Hematopoietic multipotent progenitor cell treated with erythropoietin and hydrocortisone succinate and interleukin-3 and kit ligand, for 17 days (in vitro differentiated cells): ENCODE results near the gene CAPN10.

Experiments used
- DNase-seq: peaks from one replicate; pipeline ENCODE4 v3.0.0-alpha.2; 2015; ENCODE audit warnings: low spot score

The CAPN10 gene

GRCh38 chr2:240638512-240639160, 52.1 kb downstream of the CAPN10 start:
- DNase-seq, result no peak

GRCh38 chr2:240639566-240639965, 53.0 kb downstream of the CAPN10 start:
- DNase-seq, result no peak

GRCh38 chr2:240640939-240641338, 54.4 kb downstream of the CAPN10 start:
- DNase-seq, result no peak

- no peak for DNase-seq
Observed at GRCh38 chr2:240642061-240642805, 55.7 kb downstream of the CAPN10 start.

GRCh38 chr2:240642806-240643092, 56.2 kb downstream of the CAPN10 start:
- DNase-seq, result no peak

GRCh38 chr2:240643093-240643810, 56.7 kb downstream of the CAPN10 start:
- DNase-seq, result no peak

GRCh38 chr2:240643811-240644150, 57.2 kb downstream of the CAPN10 start:
- DNase-seq, result no peak

GRCh38 chr2:240644171-240644651, 57.7 kb downstream of the CAPN10 start:
- no peak for DNase-seq

- no peak for DNase-seq
Observed at GRCh38 chr2:240644859-240645301, 58.3 kb downstream of the CAPN10 start.

- no peak for DNase-seq
Observed at GRCh38 chr2:240645346-240645745, 58.8 kb downstream of the CAPN10 start.

GRCh38 chr2:240645801-240646175, 59.3 kb downstream of the CAPN10 start:
- no peak for DNase-seq

GRCh38 chr2:240646176-240646899, 59.8 kb downstream of the CAPN10 start:
- no peak for DNase-seq

GRCh38 chr2:240646900-240647502, 60.5 kb downstream of the CAPN10 start:
- DNase-seq, result no peak

GRCh38 chr2:240647503-240648154, 61.1 kb downstream of the CAPN10 start:
- DNase-seq, result no peak

- DNase-seq, result no peak
Observed at GRCh38 chr2:240648155-240648649, 61.7 kb downstream of the CAPN10 start.
